Measurements from ENCODE around the gene MORC2.

DNA sequence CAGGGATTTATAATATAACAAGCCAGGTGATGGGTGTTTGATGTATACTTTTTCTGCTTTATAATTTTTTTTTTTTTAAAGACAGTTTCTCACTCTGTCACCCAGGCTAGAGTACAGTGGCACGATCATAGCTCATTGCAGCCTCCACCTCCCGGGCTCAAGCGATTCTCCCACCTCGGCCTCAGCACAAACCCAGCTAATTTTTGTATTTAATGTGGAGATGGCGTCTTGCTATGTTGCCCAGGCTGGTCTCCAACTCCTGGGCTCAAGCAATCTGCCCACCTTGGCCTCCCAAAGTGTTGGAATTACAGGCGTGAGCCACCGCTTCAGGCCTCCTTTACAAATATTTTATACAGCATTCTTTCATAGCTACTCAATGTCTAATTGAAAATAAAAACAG, 48.6 kb downstream of the MORC2 start:
- TF ChIP-seq, protein P1, sequence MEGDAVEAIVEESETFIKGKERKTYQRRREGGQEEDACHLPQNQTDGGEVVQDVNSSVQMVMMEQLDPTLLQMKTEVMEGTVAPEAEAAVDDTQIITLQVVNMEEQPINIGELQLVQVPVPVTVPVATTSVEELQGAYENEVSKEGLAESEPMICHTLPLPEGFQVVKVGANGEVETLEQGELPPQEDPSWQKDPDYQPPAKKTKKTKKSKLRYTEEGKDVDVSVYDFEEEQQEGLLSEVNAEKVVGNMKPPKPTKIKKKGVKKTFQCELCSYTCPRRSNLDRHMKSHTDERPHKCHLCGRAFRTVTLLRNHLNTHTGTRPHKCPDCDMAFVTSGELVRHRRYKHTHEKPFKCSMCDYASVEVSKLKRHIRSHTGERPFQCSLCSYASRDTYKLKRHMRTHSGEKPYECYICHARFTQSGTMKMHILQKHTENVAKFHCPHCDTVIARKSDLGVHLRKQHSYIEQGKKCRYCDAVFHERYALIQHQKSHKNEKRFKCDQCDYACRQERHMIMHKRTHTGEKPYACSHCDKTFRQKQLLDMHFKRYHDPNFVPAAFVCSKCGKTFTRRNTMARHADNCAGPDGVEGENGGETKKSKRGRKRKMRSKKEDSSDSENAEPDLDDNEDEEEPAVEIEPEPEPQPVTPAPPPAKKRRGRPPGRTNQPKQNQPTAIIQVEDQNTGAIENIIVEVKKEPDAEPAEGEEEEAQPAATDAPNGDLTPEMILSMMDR (IDR thresholded peaks at IDR 0.05): no peak
- TF ChIP-seq POLR2A (IDR thresholded peaks at IDR 0.05) (no peak), POLR2AphosphoS5 (IDR thresholded peaks at IDR 0.05) (no peak), EP300 (IDR thresholded peaks at IDR 0.05) (no peak)
